ENCODE data around the gene FGF5. TPM values are rescaled to one million over a fixed set of nuclear protein-coding genes. Genes with fewer than 3 reads are reported as not detected.
"Not testable (repeated sequence)": the region's sequence is repeated elsewhere in the genome, so short reads cannot be mapped to it uniquely, and the experiment has no call there.

FGF5 gene
- polyA plus RNA-seq, 4 donors, result 0.07 to 0.16 (median 0.14) TPM

DNA sequence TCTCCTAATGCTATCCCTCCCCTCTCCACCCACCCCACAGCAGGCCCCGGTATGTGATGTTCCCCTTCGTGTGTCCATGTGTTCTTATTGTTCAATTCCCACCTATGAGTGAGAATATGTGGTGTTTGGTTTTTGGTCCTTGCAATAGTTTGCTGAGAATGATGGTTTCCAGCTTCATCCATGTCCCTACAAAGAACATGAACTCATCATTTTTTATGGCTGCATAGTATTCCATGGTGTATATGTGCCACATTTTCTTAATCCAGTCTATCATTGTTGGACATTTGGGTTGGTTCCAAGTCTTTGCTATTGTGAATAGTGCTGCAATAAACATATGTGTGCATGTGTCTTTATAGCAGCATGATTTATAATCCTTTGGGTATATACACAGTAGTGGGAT, 24.2 kb downstream of the FGF5 start:
- not testable (repeated sequence) for DNase-seq (ENCODE audit: low read depth in 4 of 4, low spot score in 2 of 4)

DNA sequence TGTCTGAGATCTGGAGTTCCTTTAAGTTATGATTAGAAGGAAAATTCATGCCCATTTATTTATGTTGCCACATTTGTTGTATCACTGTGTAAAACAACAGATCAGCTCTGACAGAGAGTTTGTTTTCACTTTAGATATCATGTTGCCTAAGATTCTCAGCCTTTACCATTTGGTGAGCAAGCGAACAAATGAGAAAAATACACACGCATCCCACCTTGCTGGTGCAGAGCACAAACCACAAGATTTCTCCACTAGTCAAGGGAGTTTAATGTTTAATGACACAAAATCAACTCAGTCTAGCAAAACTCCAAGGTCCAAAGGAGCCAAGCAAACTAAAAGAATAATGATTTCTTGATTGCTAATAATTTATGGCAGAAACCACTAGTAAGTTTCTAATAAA, 27.7 kb downstream of the FGF5 start:
- no peak for DNase-seq (ENCODE audit: low read depth in 4 of 4, low spot score in 2 of 4)

DNA sequence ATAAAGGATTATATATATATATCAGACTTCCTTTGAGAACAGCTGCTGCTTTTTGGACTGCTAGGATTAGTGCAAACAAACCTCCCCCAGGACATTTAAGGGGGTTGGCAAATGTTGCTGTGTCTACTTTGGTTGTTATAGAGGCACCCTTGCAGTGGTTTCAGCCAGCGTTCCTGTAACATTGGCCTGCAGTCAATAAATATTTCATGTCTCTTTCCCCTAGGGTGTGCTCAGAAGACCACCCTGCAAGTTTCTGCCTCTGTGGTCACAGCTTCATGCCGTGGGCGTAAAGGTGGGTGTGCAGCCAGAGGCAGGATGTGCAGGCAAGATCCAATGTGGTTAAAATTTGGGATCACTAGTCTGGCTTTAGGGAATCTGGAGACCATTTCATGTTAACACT, 28.9 kb downstream of the FGF5 start:
- no peak for DNase-seq (ENCODE audit: low read depth in 4 of 4, low spot score in 2 of 4)

DNA sequence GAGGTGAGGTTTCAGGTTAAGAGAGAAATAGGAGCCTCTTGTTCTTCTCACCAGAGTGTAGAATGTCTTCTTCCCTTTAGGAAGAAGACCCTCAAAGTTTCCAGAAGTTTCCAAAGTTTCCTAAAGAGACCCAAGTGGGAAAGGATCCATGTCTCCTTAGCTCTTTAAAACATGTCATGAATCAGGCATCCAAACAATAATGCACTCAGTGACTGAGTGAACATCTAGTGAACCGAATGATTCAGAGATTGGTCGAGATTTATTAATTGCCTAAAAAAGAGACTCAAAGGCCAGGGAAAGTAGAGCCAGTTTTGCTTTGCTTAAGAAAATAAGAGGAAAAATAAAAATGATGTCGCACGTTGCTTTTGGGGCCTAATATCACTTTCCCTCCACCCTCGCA, 29.4 kb downstream of the FGF5 start:
- no peak for DNase-seq (ENCODE audit: low read depth in 4 of 4, low spot score in 2 of 4)

- no peak for DNase-seq (ENCODE audit: low read depth in 4 of 4, low spot score in 2 of 4)
These were observed 35.4 kb downstream of the FGF5 start for GRCh38 chr4:80301884-80302283.

- DNase-seq (ENCODE audit: low read depth in 4 of 4, low spot score in 2 of 4), result no peak
These were observed 36.3 kb downstream of the FGF5 start for GRCh38 chr4:80302616-80303223.

- DNase-seq (ENCODE audit: low read depth in 4 of 4, low spot score in 2 of 4), result no peak
These were observed 39.0 kb downstream of the FGF5 start for GRCh38 chr4:80305466-80305865.

DNA sequence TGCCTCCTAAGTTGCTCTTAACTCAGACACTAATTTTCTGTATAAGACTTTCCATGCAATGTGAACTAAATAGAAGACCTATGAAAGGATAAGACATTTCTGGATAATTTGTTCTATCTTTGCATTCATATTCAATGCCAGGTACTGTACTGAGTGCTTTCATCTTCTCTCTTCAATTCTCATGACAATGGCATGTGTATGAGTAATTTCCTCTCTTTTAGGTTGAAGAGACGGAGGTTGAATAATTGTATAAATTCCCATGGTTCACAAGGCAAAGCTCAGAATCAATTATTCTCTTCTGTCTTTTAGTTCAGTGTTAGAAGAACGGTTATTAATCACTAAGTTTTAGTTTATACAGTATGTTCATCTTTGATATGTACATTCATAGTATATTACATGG, 39.8 kb downstream of the FGF5 start:
- DNase-seq (ENCODE audit: low read depth in 4 of 4, low spot score in 2 of 4), result no peak

DNA sequence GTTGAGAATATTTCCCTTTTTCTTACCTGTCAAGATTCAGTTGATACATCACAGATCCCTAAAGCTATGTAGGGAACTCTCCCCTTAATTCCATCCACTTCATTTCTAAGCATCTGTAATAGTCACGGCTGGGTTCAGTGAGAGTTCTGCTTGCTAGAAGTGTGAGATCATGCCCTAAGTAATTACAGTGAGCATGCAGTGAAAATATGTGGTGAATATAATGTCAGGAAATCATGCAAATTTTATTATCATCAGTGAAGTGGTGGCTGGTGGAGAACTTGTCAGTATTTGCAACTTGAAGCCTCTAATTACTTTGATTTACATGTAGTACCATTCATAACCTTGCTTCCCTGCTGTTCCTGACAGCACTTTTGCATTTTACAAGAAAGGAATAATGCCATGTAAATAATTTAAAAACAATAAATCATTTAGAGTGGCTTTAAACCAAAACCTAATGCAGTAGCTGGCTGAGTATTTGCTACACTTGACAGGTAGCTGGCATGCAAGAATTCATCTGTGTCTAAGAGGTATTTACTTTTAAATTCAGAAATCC, 40.8 kb downstream of the FGF5 start:
- no peak for DNase-seq (ENCODE audit: low read depth in 4 of 4, low spot score in 2 of 4)

DNA sequence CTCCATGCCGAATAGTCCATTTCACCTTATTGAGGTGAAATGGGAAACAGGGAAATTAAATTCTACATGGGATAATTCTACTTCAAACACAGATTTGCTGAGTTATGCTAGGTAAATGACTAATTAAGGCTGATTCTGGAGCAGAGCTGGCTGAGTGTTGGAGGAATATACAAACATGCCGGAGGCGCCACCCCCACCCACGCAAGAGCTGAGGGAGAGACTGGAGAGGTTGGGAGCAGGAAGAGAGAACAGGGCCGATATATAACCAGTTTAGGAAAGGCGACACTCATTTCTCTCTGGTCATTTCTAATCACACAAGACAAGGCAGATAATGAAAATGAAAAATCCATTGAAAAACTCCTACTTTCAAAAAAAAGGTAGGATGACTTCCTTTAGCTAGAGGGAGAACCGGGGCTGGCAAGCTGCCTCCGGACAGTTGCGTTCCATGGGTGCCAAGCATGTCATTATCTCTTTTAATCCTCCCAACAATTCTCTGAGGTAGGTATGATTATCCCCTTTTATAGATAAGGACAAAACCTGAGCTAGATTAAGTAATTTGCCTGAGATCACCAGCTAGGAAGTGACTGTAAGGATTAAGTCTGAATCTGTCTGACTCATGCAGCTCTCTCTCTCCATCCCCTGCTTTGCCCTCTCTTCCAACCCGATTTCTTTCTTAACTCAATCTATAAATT, 41.5 kb downstream of the FGF5 start:
- DNase-seq (ENCODE audit: low read depth in 4 of 4, low spot score in 2 of 4), result no peak

GRCh38 chr4:80308466-80308822, 42.0 kb downstream of the FGF5 start:
- no peak for DNase-seq (ENCODE audit: low read depth in 4 of 4, low spot score in 2 of 4)

DNA sequence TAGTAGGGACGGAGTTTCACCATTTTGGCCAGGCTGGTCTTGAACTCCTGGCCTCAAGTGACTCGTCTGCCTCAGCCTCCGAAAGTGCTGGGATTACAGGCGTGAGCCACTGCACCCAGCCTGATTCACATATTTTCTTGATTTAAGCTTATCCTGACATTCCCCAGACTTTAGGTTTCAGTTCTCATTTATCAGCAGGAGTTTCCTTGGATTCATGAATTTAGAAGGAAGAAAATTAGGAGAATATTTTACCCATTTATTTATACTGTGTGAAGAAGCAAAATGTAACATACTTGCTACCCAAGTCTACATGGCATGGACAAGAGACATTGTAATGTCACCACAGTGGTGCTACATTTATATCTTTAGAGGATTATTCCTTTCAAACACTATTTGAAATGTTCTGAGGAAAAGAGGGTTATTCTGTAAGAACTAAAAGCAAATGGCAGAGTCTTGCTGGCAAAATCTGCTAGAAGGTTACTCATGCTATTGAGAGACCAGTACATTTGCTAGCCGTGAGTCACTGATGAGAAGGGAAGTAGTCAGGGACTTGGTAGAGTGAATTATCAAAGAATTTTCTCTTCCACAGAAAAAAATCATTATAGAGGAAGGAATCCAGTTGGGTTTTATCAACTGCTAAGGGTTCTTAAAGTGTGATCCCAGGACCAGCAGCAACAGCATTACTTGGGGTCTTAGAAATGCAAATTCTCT, 43.0 kb downstream of the FGF5 start:
- DNase-seq (ENCODE audit: low read depth in 4 of 4, low spot score in 2 of 4), result no peak

- DNase-seq (ENCODE audit: low read depth in 4 of 4, low spot score in 2 of 4), result no peak
These were observed 44.7 kb downstream of the FGF5 start for GRCh38 chr4:80311130-80311529.

DNA sequence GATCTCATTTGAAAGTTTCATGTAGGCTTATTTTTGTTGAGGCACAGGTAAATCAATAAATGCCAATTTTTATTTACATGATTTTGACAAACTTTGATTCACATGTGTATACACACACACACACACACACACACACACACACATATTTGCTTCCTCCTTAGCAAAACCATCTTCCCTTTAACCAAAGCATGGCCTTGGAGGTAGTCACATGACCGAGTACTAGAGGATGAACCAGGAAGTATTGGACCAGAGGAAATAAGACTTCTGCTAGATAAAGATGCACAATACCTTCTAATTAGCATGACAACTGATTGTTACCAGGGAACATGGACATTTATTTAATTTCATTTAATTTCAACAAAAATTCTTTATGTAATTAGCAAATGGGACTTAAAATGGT, 45.7 kb downstream of the FGF5 start:
- no peak for DNase-seq (ENCODE audit: low read depth in 4 of 4, low spot score in 2 of 4)

- DNase-seq (ENCODE audit: low read depth in 4 of 4, low spot score in 2 of 4), result no peak
These were observed 47.2 kb downstream of the FGF5 start for GRCh38 chr4:80313627-80314026.

- DNase-seq (ENCODE audit: low read depth in 4 of 4, low spot score in 2 of 4), result not testable (repeated sequence)
These were observed 49.4 kb downstream of the FGF5 start for GRCh38 chr4:80315848-80316247.

DNA sequence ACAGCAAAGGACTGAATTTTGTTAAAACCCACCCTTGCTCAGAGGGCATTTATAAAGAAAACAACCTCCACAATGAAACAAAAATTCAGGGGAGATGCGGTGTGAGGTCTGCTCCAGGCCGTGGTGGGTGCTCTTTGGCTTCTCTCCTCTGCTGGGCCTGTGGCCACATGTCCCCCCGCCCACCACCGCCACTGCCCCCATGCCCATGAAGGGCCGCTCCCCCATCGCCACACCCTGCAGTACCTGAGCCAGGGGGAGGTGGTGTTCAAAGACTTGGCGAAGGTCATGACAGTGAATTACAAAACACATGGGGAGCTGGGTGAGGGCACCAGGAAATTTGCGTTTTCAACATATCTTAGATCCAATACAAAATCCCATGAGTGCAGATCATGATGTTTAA, 54.9 kb downstream of the FGF5 start:
- DNase-seq (ENCODE audit: low read depth in 4 of 4, low spot score in 2 of 4), result no peak

GRCh38 chr4:80321776-80322175, 55.3 kb downstream of the FGF5 start:
- no peak for DNase-seq (ENCODE audit: low read depth in 4 of 4, low spot score in 2 of 4)

- DNase-seq (ENCODE audit: low read depth in 4 of 4, low spot score in 2 of 4), result no peak
These were observed 56.3 kb downstream of the FGF5 start for GRCh38 chr4:80322716-80323115.

- no peak for DNase-seq (ENCODE audit: low read depth in 4 of 4, low spot score in 2 of 4)
These were observed 57.7 kb downstream of the FGF5 start for GRCh38 chr4:80324171-80324570.

GRCh38 chr4:80331693-80332092, 65.2 kb downstream of the FGF5 start:
- no peak for DNase-seq (ENCODE audit: low read depth in 4 of 4, low spot score in 2 of 4)

DNA sequence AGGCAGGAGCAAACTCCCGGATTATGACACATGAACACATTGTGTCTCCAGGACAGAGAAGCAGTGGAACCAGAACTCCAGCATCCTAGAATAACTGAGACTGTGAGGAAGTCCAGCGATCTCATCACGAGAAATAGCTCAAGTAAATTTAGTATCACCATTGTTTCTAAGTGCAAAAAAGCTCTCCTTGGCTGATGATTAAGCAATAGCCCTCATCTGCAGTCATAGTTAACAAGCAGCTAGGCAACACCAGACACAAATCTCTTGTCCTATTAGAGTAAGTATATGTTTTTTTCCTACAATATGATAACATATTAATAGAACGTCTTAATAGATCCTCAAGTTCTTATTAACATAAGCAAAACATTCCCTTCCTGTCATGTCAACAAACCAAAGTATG, 66.7 kb downstream of the FGF5 start:
- DNase-seq (ENCODE audit: low read depth in 4 of 4, low spot score in 2 of 4), result no peak

Data from left renal cortex interstitium (tissue), 4 donors.